Choroid plexus epithelial cell (primary cell): ENCODE measurements around the gene NOXA1.
A peak's percentile ranks its signal among the peaks of the same experiment; 100 is the strongest.

Experiments
- DNase-seq: peaks from one replicate; pipeline ENCODE4 v3.0.0-alpha.2; 2010; ENCODE audit warnings: low read depth
- H3K4me3 ChIP-seq: 2 replicates; pipeline ENCODE4 v1.5.1; 2011; ENCODE audit warnings: low read depth, mild to moderate bottlenecking, control low read depth, low read length, moderate library complexity
- TF ChIP-seq, protein P1 (sequence below): conservative IDR thresholded peaks from 2 replicates; pipeline ENCODE4 v1.5.1; 2011; ENCODE audit warnings: low read depth, mild to moderate bottlenecking, control low read depth, inconsistent platforms, low read length, moderate library complexity

The NOXA1 gene

GRCh38 chr9:137479892-137480685, 56.9 kb downstream of the NOXA1 start:
- TF ChIP-seq, protein P1, sequence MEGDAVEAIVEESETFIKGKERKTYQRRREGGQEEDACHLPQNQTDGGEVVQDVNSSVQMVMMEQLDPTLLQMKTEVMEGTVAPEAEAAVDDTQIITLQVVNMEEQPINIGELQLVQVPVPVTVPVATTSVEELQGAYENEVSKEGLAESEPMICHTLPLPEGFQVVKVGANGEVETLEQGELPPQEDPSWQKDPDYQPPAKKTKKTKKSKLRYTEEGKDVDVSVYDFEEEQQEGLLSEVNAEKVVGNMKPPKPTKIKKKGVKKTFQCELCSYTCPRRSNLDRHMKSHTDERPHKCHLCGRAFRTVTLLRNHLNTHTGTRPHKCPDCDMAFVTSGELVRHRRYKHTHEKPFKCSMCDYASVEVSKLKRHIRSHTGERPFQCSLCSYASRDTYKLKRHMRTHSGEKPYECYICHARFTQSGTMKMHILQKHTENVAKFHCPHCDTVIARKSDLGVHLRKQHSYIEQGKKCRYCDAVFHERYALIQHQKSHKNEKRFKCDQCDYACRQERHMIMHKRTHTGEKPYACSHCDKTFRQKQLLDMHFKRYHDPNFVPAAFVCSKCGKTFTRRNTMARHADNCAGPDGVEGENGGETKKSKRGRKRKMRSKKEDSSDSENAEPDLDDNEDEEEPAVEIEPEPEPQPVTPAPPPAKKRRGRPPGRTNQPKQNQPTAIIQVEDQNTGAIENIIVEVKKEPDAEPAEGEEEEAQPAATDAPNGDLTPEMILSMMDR = no peak
- no peak overlapping the region for H3K4me3 ChIP-seq
- no peak for DNase-seq

DNA sequence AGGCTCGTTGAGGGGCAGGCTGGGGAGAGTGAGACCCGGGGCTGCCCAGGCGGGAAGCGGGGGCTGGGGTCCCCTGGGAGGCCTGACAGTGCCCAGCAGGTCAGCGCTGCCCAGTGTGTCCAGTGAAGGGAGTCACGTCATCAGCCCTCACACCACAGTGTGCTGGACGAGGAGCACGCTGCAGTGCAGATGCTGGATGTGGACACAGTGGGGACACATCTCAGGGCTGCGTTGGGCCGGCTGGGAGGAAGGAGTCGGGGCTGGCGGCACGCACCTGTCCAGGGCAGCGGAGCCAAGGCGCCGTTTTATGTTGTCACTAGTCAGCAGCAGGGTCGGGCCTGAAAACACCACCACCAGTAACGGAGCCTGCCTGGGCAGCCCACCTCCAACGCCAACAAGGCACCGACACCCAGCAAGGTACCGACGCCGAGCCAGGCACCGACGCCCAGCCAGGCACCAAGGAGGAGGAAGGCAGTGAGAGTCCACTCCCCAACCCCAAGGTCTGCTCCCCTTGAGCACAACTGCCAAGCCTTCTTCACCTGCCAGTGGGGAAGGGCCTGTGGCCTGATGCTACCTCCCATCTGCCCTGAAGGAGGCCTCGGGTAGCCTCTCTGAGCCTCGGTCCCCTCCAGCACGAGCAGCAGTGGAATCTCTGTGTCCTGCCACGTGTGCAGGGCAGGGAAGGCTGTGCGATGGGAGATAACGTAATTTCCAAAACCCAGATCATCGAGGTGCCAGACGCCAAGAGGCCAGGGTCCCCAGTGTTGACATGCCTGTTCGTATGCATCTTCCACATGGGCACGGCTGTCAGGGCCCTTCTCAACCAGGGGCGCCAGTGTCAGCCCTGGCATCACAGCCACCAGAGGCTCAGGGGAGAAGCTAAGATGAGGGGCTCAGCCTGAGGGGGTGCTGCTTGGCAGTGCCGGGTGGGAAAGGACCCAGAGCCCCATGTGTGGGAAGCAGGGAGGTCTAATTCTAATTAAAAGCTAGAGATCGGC, 57.8 kb downstream of the NOXA1 start:
- no peak overlapping the region for H3K4me3 ChIP-seq
- TF ChIP-seq, protein P1 = no peak
- no peak for DNase-seq

DNA sequence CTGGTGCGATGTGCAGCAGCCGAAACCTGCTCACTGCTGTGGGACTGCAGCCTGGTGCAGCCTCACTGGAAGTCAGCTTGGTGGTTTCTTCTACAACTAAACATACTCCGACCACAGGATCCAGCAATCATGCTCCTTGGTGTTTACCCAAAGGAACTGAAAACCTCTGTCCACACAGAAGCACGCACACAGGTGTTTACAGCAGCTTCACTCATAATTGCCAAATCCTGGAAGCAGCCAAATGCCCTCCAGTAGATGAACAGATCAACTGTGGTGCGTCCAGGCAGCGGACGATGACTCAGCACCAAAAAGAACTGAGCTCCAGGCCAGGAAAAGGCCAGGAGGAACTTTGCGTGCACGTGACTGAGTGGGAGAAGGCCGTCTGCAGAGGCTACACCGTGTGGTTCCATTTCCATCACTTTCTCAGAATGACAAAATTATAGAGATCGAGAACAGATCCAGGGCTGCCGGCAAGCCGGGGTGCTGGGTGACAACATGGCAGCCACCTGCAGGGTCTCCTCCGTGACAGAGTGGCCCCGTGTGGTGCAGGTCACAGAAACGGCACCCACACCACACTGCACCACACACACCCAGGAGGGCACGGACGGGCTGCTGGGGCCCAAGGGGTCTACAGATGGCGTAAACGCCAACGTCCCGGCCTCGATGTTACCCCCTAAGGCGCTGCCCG, 59.0 kb downstream of the NOXA1 start:
- TF ChIP-seq, protein P1 = no peak
- H3K4me3 ChIP-seq = no peak overlapping the region
- peak; percentile 84 for DNase-seq
